Astrocyte of the hippocampus (primary cell): ENCODE measurements around the gene GREB1.

ENCODE experiments used
- DNase-seq: peaks from one replicate; pipeline ENCODE4 v3.0.0; 2011; ENCODE audit warnings: low read depth, low spot score

The GREB1 gene

DNA sequence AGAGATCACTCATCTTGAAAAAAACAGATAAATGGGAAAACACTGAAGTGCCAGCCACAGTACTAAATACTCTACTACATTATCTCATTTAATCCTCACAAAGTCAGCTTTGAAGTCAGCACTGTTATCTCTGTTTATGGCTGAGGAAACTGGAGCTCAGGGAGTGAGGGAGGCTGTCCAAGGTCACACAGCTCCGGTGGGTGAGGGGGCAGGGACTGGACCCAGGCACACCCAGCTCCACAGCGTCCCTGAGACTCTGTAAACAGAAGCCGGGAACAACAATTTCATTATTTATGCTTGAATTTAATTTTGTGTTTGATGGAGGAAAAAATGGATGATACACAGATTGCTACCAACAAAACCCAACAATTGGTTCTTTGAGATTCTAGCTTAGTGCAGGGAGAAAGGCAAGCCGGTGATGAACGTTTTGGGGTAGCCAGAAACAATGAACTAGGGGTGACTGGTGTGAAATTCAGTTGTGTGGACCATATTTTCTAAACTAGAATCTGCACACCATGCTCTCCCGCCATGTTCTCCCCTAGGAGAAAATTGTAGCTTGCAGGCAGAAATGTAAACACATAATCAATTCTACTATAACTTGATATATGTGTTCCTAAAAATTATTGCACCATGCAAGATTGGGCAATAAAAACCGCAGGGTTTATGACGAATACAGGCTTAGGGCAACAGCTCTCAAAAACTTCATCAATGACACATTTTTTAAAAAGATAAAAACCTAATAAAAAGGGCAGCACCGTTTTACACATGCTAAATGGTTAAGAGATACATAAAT is at the start of gene GREB1:
Gene GREB1, plus strand, starts transcription at position 768 of the 793 bp plus-strand sequence. CDS start 22,570 bp downstream, outside the sequence.
- no peak for DNase-seq

DNA sequence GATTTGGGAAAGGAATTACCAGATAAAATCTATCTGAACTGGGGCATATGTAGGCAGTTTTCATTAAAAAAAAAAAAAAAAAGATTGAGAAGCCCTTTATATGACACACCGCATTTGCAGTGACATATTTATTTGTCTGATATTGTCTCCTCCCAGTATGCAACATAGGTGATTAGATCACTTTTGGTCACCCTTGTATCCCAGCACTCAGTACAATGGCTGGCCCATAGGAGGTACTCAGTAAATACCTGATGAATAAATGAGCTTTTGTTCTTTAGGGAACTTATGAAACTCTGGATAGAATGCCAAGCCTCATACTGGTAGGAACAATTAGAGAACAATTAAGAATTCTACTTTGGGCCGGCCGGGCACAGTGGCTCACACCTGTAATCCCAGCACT is 45.0 kb upstream of the GREB1 start:
- DNase-seq: no peak

DNA sequence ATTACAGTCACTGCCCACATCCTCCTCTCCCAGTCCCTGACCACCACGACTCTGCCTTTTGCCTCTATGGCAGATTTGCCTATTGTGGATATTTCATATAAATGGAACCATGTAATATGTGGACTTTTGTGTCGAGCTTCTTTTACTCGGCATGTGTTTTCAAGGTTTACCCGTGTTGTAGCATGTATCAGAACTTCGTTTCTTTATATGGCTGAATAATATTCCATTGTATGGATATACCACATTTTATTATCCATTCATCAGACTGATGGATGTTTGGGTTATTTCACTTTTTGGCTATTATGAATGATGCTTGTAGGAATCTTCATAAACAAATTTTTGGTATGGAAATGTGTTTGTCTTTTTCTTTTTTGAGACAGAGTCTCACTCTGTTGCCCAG is 43.7 kb upstream of the GREB1 start:
- no peak for DNase-seq

- DNase-seq: no peak
Observed at GRCh38 chr2:11491348-11491933, 42.4 kb upstream of the GREB1 start.

- DNase-seq: no peak
Observed at GRCh38 chr2:11492244-11492643, 41.6 kb upstream of the GREB1 start.

- no peak for DNase-seq
Observed at GRCh38 chr2:11492720-11493119, 41.1 kb upstream of the GREB1 start.

- DNase-seq: no peak
Observed at GRCh38 chr2:11493282-11493681, 40.6 kb upstream of the GREB1 start.

DNA sequence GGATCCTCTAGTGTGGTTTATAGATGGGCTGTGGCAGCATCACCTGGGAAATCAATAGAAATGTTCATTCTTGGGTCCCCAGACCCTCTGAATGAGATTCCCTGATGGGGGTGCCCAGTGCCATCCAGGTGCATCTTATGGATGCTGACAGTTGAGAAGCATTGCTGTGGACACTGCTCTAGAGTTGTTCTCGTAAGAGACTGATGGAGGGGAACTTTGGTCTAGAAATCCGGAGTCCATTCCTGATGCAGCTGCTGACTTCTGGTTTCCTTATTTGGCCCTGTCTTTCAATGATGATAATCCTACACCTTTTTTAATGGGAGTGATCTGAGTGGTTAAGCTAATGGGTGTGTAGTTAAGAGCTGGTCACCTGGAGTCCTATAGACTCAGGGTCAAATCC is 39.5 kb upstream of the GREB1 start:
- no peak for DNase-seq

GRCh38 chr2:11495844-11496681 is 37.8 kb upstream of the GREB1 start:
- peak; percentile 24 for DNase-seq

DNA sequence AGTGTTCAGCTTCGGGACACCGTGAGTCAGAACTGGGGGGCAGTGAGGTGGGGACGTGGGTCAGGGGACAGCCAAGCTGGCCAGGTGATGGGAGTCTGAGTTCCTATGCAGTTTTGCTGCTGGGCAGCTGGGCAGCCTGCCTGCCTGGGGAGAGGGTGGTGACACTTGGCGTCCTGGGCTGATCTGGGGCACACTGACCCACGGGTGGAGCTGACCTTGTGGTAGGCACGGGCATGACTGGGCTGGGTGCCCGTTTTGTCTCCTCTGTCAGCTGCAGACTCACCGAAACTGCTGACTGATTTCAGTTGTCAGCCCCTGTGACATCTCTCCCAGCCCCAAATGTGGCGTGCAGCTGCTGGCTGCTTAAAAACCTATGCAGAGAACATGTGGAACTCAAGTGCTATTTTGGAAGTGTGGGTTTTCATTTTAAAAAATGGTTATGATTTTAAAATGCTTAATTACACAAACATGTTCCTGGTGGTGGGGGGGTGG is 35.3 kb upstream of the GREB1 start:
- no peak for DNase-seq

DNA sequence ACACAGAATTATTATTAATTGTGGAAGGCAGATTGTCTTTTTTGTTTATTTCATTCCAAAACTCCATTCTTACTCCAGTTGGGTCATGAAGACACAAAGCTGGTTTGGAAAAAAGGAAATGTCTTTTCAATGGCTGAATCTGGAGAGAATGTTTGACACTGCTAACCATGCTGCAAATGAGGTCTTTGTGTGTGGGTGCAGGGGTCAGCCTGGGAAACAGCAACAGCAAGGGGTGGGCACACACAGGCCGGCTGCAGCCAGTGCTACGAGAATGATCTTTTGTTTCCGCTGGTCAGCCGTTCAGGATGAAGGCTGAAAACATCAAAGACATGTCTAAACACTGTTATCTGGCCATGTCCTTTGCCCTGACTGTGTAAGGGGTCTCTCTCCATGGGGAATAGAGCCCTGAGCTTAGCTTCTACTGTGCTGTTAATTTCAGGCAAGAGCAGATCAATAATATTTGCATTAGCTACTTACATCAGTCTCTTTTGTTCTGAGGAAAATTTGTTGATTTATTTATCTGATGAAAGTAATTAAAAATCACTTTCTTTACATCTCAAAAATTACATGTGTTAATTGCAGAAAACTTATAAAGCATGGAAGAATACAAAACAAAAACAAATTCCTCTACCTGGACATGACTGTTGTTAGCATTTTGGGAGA is 34.6 kb upstream of the GREB1 start:
- no peak for DNase-seq

DNA sequence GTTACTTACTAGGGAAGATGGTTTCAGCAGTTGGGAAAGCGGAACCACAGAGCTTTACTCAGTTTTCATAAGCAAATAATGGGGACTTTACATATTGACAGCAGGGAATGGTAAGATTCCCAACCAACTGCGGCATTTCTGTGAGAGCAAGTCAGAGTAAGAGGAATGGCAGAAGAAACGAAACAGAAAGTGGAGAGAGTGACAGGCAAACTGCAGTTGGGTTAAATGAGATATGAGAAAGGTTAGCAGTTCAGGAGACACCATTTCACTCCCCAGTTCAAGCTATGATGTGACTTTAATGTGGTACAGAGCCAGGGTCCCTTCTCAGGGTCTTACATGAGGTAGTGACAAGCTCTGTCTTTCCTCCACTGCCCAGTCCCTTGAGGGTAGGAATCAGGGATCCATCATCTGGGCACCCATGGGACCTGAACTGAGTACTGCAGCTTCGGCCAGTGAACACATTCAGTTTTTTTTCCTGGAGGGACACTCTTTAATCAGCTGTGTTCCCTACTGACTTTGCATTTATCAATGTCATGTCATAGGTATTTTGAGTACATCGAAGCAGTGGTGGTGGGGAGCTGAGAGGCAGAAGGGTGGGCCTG is 33.0 kb upstream of the GREB1 start:
- DNase-seq: no peak

GRCh38 chr2:11502740-11503292 is 31.0 kb upstream of the GREB1 start:
- no peak for DNase-seq

GRCh38 chr2:11503354-11503927 is 30.4 kb upstream of the GREB1 start:
- no peak for DNase-seq

DNA sequence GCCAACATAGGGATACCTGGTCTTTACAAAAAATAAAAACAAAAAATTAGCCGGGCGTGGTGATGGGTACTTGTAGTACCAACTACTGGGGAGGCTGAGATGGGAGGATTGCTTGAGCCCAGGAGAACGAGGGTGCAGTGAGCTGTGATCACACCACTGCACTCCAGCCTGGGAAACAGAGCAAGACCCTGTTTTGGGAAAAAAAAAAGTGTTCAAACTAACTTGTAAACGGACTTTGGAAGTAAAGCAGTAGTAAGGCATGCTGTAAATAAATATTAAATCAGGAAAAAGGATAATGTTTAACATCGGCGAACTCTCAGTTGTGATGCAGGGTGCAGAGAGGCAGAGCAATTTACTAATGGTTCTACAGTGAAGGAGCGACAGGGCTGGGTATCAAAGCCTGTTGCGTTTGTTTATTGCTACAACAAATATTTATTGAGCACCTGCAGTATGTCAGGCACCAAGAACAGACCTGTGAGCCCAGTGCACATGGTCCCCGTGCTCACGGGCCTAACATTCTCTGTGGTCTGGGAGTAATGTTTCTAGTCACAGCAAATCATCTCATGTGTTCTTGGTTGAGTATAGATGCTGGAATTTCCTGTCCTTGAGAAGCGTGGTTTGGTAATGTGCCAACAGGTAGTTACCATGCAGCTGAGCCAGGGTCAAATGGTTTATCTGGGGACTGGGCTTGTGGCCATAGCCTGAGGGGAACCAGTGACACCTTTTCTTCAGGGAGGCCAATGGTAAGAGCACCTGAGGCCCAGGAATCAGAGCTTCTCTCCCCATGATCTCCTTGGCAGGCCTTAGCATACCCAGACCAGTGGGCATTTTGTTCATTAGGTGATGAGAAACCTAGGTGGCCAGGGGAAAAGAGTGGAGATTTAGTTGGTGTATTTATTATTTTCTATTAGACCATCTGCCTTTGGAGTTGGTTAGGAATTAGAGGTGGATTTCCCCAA is 27.9 kb upstream of the GREB1 start:
- DNase-seq: peak; percentile 37

DNA sequence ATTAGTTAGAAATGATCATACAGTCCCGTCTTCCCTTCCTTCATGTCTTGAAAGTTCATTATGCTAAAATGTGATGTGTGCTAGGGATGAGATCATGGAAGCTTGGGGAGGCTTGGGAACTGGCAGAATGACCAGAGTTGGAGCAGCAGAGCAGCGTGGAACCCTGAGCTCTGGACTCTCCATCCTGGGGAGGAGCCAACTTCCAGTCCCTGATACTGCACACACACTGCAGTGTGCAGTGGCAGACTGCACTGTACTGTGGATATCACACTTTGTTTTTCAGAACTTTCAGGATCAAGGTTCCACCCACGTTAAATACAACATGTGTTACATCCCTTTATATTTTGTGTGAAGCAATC is 27.3 kb upstream of the GREB1 start:
- DNase-seq: no peak

DNA sequence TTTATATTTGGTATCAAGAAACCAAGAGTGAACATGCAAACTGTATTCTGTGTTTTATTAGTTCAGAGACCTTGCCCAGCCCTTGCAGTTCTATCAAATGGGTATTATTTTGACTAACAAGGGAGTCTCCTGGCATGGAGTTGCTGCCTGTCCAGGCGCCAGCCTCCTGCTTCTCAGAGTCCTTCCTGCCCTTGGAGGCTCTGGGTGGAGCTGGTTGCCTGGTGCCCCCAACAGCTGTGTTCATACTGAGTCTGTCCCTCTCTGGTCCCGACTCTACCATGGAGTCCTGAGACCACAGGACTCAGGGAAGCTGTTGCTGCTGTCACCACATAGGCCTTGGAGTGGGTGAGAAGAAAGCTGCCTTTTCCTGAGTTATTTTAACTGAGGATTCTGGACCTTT is 26.3 kb upstream of the GREB1 start:
- DNase-seq: no peak

- peak; percentile 26 for DNase-seq
Observed at GRCh38 chr2:11508279-11508678, 25.6 kb upstream of the GREB1 start.

DNA sequence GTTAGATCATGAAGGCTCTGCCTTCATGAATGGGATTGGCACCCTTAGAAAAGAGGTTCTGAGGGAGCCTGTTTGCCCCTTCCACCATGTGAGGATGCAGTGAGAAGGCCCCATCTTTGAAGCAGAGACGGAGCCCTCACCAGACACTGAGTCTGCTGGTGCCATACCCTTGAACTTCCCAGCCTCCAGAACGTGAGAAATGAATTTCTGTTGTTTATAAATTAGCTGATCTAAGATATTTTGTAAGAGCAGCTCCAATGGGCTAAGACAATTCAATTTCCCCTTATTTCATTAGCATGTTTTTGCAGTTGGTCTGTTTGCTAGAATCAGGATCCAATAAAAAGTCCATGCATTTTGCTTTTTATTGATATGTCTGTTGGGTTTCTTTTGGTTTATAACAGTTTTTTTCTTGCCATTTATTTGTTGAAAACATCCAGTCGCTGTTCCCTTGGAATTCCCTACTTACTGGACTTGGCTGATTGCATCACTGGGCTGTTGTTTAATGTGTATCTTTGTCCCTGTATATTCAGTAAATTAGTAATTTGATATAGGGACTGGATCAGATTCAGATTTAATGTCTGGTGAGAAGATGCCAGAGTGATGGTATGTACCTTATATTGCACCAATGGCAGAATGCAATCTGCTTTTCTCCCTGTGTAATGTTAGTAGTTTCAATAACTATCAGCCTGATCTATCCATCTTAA is 24.0 kb upstream of the GREB1 start:
- no peak for DNase-seq
